GOT3 (cell line): Measurements from ENCODE around the gene ATG7.
"Not testable (repeated sequence)": the region's sequence is repeated elsewhere in the genome, so short reads cannot be mapped to it uniquely, and the experiment has no call there.

Source experiments
- DNase-seq: peaks from one replicate; lab custom pipeline; 2025; ENCODE audit warnings: mixed read lengths; lab: John Stamatoyannopoulos, UW

The ATG7 gene

DNA sequence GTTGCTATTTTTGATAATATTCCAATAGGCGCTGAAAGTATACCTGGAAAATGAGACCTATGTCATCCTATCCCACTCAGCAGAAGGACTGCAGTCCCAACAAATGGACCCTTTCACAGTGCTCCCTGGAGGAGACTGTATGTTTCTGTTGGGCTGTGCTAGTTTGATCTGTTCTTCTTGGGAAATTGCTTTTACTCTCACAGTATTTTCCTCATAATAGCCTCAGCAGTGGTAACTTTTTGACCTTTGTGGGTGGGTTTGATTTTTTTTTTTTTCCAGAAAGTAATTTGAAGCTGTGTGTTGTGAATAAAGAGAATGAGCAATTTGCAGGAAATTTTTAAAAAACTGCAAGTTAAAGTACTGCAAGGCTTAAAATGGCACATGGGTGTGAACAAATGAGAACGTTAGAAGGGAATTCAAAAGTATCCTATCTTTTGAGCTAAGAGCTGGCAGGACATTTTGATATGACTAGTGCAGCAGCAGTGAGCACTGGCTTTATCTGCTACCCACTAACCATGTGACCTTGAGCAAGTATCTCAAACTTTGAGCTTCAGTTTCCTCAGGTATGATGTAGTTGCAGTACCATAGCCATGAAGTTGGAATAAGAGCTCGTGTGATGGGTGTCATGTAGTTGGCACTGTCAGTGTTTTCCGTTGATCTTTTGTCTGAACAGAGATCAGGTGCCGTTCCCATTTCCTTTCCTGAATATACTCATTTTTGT is 118.4 kb downstream of the ATG7 start:
- DNase-seq = no peak

DNA sequence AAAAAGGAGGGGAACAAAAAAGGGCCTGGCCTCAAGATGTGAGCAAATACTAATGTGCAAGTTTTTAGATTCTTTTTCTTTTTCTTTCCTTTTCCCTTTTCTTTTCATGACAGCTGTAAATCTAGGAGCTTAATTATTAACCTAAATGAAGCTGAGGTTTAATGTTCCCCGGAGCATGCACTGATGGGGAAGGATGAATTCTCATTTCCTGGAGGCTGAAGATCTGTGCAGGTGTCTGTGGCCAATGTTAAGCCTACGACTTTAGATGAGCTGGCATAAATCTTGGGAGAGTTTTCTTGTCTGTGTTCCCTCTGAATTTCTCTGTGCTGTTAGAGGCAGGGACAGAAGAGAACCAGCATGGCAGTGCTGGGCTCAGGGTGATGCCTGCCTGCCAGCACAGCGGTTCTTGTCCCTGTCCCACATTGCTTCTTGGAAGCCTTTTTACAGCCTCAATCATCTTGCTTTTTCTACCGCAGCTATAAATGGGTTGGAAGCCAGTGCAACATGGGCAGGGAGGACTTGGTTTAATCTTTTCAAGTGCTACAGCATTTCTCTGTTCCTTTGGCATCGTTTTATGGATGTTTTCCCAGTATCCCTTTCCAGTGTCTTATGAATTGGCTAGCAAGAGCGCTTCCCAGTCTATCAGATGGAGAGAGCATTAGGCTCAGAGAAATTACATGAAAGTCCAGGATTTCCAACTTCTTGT is 119.1 kb downstream of the ATG7 start:
- DNase-seq = no peak

DNA sequence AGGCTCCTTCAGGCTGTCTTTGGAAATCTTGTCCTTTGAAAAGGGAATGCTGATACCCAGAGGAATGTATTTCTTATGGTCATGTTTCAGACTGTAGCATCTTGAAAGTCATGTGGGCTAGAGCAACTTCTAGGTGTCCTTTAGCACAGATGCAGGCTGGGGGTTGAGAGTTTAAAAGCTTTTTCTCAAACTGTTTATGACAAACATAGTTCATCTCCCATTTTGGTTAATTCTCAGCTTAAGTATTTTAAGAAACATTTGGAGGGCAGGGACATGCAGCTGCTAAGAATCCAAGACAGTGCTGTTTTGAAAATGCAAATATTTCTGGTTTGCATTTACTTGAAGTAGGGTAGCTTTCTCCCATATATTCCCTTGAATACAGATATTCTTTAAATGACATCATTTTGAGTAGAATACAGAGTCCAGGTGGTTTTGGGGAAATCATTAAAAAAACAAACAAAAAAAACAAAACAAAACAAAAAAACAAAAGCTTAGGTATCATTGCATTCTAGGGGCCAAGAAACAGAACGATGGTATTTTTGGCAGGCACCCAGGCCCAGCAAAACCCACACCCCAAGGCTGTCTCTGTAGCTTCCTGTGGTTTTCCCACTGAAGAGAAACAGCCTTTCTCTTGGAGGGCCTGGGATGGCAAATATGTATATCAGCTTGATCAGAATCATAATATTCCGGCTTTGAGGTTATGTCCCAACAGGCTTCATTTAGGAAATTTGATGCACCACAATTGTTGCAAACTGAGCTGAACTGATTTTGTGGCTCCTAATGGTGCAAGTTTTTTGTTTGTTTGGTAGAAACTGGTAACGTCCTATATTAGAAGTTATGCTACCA is 120.0 kb downstream of the ATG7 start:
- no peak for DNase-seq

DNA sequence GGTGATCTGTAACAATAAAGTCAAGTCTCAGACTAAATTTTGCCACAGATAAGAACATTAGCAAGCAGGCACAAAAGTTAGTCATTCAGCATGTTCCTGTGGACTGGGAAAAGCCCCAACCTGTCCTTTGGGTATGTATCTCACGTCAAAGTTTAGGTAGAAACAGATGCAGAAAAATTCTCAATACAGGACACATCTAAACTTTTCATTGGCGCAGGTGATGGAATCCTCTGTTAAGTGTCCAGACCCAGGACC is 120.6 kb downstream of the ATG7 start:
- DNase-seq = no peak

DNA sequence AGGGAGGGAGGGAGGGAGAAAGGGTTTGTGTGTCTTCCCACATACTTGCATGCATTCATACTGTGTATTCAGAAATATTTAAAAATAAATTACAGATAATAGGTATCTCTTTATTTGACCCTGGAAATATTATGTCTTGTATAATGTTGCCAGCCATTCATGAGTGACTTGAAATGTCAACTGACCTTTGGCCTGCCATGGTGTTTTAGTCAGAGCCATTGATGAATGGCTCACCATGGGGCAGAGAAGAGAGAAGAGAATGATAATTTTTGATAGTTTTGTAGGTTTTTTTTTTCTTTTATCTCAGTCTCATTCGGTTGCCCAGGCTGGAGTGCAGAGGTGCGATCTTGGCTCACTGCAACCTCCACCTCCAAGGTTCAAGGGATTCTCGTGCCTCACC is 121.2 kb downstream of the ATG7 start:
- no peak for DNase-seq

DNA sequence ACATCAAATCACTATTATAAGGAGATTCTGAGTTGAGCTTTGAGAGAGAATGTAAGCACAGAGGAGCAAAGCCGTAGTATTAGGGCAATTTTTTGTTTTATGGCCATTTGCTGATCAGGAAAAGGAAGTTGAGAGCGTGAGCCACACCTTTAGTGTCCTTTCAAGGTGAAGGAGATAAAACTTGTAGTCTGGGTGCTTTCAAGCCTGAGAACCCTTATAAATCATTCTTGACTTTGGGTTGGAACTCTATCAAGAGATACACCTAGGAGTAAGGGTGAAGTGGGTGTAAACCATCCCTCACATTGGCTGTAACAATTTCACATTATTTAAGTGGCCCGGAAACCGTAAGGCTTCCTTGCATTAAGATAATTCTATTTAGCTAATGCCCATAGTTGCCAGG is 122.2 kb downstream of the ATG7 start:
- no peak for DNase-seq

DNA sequence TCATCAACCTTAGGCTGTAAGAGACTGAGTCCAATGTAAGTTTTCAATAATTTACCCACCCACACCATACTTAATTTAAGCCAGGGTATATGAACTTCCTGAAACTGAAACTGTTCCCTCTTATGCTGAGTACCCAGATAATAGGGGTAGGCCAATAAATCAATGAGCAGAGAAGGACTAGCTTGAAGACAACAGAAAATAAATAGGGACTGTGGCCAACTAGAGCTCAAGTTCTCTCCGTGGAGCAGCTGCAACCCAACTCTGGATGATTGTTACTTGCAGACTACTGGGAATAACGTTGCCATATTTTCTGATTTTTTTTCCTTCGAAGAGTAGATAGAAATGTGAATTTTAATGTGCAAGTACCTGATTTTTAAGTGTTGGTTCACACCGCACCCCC is 128.0 kb downstream of the ATG7 start:
- DNase-seq = no peak

DNA sequence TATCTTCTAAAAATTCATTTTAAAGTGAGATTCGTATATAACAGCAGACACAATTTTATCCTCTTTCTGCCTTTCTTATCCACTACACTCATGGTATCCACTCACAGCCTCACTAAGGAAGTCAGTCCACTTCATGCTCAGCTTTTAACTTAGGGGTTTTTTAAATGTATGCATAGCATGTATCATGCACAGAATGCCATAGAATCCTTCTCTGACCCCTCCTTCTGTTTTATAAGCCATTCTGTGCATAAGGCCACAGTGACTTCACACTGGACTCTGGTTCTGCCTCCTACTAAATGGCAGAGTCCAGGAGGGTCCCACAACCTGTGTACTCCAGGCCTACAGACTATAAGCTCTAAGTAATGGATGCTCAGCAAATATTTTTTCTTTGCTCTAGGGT is 129.2 kb downstream of the ATG7 start:
- DNase-seq = no peak

DNA sequence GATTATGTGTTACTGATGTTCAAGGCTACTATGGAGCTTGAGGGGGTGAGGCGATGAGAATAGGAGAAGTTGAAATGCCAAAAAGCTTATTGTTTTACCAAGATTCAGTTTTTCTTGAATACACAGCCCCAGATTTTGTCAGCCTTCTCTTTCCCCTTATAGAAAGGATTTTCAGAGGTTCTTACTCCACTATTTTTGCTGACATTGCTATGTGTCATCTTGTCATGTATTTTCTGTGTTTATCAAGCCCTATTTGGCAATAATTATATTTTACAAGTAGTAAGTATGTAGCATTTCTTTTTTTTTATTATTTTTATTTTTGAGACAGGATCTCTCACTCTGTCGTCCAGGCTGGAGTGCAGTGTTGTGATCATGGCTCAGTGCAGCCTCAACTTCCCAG is 133.1 kb downstream of the ATG7 start:
- no peak for DNase-seq

DNA sequence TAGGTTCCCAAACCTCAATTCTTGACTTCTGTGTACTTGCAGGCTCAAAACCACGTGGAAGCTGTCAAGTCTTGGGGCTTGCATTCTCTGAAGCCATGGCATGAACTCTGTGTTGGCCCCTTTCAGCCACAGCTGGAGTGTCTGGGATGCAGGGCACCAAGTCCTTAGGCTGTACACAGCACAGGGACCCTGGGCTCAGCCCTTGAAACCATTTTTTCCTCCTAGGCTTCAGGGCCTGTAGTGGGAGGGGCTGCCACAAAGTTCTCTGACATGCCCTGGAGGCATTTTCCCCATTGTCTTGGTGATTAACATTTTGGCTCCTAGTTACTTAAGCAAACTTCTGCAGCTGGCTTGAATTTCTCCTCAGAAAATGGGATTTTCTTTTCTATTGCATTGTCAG is 135.4 kb downstream of the ATG7 start:
- DNase-seq = no peak

DNA sequence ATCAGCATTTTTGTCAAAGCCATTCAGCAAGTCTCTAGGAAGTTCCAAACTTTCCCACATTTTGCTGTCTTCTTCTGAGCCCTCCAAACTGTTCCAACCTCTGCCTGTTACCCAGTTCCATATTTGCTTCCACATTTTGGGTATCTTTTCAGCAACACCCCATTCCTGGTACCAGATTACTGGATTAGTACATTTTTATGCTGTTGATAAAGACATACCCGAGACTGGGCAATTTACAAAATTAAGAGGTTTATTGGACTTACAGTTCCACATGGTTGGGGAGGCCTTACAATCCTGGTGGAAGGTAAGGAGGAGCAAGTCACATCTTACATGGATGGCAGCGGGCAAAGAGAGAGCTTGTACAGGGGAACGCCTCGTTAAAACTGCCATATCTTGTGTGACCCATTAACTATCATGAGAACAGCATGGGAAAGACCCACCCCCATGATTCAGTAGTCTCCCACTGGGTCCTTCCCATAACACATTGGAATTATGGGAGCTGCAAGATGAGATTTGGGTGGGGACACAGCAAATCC is 136.2 kb downstream of the ATG7 start:
- not testable (repeated sequence) for DNase-seq

DNA sequence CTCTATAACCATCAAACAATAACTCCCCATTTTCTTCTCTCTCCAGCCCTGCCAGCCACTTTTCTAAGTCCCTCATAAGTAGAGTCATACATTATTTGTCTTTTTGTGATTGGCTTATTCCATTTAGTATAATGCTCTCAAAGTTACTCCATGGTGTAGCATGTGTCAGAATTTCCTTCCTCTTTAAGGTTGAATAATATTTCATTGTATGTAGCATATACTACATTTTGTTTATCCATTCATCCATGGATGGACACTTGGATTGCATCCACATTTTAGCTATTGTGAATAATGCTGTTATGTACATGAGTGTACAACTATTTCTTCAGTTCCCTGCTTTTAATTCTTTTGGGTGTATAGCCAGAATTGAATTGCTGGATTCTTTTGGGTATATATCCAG is 138.4 kb downstream of the ATG7 start:
- DNase-seq = no peak

DNA sequence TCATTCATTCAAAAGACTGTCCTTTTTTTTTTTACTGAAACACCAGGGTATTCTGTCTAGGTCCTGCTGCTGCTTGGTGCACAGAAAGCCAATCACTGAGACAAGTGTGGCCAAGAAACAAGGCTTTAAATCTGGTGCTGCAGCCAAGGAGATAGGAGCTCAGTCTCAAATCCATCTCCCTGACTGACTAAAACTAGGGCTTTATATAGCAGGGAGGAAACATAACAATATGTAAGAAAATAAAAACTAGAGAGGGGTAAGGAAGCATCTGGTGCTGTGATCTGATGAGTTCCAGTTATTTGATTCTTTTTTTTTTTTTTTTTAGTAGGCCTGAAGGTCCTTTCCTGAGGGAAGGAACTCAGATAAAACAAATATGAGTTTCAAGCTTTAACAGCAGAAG is 139.8 kb downstream of the ATG7 start:
- no peak for DNase-seq

DNA sequence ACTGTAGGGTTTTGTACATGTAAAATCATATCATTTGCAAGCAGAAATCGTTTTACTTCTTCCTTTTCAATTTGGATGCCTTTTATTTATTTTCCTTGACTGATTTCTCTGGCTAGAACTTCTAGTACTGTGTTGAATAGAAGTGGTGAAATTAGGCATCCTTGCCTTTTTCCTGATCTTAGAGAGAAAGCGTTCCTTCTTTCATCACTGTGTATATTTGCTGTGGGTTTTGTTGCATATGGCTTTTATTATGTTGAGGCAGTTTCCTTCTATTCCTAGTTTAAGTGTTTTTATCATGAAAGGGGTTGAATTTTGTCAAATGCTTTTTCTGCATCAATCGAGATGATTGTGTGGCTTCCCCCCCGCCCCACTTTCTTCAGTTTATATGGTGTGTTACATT is 140.9 kb downstream of the ATG7 start:
- DNase-seq = no peak

DNA sequence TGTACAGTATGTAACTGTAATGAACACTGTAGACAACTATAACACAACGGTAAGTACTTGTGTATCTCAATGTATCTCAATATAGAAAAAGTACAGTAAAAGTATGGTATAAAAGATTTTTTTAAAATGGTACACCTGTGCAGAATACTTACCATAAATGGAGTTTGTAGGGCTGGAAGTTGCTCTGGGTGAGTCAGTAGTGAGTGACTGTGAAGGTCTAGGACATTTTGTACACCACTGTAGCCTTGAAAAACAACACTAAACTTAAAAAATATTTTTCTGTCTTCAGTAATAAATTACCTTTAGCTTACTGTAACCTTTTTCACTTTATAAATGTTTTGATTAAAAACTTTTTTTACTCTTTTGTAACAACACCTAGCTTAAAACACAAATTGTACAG is 142.9 kb downstream of the ATG7 start:
- DNase-seq = no peak

DNA sequence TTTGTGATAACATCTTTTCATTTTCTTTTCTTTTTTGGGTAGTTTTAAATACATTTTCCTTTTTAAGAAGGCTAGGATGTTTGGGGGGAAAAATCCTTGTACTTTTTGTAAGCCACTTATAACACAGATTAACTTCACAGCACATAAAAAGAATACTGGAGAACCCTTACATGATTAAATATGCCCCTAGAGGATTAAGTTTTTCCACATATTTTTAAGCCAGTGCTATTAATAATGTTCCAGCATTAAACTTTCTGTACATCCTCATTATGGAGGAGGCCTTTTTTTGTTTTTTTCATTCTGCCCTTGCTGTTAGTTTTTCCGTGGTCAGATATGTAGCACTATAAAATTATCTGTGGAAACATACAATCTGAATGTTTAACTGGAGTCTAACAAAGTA is 147.9 kb downstream of the ATG7 start:
- DNase-seq = no peak

DNA sequence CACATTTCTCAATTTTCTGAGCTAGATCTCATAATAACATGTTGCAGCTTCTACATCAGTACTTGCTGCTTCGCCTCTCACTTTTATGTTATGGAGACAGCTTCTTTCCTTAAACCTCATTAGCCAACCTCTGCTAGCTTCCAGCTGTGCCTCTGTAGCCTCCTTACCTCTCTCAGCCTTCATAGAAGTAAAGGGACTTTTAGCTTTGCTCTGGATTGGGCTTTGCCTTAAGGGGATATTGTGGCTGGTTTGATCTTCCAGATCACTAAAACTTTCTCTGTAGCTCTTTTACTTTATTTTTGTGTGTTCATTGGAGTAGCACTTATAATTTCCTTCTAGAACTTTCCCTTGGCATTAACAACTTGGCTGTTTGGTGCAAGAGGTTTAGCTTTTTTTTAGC is 150.1 kb downstream of the ATG7 start:
- no peak for DNase-seq

DNA sequence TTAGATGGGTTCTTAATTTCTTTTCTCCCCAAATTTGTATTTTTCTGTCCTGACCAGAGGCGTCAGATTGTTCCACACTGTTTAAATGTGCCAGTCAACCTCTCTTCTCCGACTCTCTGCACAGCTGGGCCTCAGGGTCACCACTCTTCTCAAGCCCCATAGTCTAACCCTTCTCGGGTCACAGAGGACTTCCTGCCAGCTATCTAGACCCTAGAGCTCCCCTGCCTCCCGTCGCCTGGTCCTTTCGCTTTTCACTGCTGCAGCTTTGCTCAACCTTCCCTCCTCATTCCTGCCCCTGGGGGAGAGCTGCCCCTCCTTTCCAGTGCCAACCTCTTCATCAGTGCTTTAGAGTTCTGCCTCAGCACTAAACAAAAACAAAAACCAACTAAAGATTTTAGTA is 151.7 kb downstream of the ATG7 start:
- DNase-seq = no peak

DNA sequence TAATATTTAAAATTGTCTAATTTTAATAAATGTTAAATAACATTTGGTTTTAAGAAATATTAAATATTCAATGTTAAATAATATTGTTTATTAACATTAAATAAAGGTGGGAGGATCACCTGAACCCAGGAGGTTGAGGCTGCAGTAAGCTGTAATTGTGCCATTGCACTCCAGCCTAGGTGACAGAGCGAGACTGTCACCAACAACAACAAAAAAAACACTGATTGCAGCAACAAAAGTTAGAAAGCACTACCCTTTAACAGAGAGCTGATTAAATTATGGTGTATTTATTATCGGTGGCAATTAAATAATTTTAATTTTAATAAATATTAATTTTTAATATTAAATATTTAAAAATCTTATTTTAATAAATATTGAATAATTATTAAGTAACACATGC is 152.1 kb downstream of the ATG7 start:
- no peak for DNase-seq

DNA sequence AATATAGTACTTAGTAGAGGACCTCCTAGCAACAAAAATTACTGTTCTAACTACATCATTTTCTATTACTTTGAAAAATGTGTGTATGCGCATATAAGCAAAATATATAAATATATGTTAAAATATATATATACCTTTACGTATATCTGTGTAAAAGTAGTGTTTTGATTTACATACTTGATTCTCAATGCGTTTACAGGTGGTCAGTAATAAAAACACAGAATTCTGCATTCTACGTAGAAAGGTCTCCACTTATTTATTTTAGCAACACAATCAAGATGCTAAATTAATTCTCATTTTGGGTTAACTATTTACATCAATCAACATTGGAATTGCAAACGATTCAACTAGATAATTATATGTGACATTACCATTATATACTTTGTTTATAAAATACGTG is 158.0 kb downstream of the ATG7 start:
- DNase-seq = no peak

DNA sequence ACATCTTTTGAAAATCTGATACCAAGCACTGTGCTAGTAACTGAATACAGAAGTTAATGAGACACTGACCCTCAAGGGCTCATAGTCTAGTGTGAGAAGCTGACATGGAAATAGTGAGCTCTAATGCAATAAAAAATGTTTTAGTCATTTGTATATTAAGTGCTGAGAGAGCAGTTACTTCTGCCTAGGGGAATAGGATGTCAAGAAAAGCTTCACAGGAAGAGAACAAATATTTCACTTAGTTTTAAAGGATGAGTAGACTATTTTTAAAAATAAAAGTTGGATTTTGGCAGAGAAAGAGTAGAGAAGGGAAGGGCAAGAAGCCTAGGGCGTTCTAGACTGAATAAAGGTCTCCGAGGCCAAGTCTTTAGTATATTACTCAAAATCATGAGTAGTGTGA is 158.4 kb downstream of the ATG7 start:
- no peak for DNase-seq

DNA sequence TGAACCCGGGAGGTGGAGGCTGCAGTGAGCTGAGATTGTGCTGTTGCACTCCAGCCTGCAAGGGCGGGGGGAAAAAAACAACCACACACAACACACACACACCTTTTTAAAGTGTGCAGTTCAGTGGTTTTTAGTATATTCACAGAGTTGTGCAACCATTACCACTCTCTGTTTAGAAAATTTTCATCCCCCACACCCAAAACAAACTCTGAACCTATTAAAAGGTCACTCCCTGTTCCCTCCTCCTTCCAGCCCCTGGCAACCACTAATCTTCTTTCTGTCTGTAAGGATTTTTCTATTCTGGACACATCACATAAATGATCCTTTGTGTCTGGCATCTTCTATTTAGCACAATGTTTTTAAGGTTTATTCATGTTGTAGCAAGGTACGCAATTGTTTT is 159.1 kb downstream of the ATG7 start:
- no peak for DNase-seq

DNA sequence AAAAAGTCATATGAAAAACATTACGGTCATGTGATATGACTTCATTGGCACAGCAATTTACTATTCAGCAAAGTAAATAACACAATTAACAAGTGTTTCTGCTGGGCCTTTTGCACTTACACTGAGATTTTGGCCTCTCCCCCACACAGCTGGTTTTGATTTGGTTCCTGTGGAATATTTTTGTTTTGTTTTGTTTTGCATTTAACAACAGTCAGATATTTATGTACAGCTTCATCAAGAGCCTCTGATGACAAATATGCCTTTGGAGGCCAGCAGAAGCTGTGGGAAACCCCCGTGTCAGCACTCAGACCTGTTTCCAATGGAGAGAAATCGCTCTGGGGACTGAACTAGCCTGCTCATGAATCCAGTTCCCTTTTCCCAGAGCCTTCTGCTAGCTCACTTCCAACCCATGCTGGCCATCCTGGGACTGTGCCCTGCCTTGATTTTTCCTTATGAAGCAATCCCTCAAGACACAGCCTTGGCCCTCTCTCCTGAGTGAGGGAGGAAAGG is 161.9 kb downstream of the ATG7 start:
- no peak for DNase-seq
